HG03095 (cell line): ENCODE measurements around the gene PAGE3.

Source experiments
- ATAC-seq: cut with Tn5 transposase; IDR thresholded peaks from one replicate; pipeline ENCODE4 v1.9.1; 2021; ENCODE audit warnings: moderate library complexity; ENCODE audit not compliant: unreplicated experiment

PAGE3 gene

GRCh38 chrX:55264816-55265215 is at the start of gene PAGE3:
TSS of gene PAGE3 (minus strand) at chrX:55264916. CDS start at chrX:55263903, 1,013 bp downstream.
- ATAC-seq = no peak

DNA sequence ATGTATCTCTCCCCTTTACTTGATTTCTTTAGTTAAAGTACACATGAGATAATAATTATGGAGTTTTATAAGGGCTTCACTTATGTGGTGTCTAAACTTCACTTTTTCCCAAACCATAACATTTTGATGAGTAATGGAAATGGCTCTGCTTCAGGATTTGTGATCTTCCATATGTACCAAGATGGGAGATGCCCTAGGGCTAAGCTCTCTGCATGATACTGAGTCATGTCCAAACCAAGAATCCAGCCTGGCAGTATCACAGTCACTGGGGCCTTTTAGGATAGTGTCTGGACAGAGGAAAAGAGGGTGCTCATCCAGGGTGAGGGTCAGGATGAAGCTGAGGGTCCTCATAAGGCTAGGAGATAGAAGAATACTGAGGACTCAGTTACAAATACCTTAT is 47.9 kb upstream of the PAGE3 start:
- ATAC-seq = no peak

DNA sequence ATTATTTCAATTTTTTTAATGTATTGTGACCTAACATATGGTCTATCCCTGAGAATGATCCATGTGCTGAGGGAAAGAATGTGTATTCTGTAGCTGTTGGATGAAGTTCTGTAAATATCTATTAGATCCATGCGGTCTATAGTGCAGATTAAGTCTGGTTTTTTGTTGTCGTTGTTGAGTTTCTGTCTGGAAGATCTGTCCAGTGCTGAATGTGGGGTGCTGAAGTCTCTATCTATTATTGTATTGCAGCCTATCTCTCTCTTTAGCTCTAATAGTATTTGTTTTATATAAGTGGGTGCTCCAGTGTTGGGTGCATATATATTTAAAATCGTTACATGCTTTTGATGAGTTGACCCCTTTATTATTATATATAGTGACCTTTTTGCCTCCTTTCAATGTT is 26.2 kb upstream of the PAGE3 start:
- no peak for ATAC-seq

DNA sequence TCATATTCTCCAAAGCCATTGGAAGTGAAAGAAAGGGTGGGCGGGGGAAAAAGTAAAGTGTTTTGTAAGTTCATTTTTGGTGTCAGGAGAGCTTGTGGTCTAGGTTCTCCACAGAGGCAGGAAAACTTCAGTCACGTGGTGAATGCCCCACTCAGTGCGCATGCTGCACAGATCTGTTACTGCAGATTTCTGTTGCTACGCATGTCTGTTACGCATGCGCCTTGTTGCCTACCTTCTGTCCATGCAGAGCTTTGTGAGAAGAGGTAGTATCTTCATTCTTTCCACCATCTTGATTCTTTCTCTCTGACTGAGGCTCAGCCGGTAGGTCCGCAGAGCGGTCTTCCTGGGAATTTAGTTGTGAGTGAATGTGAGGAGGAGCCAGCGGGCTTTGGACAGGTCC is 15.1 kb upstream of the PAGE3 start:
- ATAC-seq = no peak

- ATAC-seq = no peak
Observed at GRCh38 chrX:55260806-55261205, 3.9 kb downstream of the PAGE3 start.

DNA sequence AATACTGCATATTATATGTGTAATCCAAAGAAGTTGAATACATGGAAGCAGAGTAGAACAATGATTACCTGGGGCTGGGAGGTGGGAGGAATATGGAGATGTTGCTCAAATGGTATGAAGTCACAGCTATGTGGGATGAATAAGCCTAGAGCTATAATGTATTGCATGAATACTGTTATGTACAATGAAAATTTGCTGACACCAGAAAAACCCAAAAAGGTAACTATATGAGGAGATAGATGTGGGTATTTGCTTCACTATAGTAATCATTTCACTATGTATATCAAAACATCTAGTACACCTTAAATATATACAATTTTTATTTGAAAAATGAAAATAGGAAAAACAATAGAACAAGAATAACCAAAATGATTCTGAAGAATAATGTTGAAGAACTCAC is 11.2 kb downstream of the PAGE3 start:
- no peak for ATAC-seq

DNA sequence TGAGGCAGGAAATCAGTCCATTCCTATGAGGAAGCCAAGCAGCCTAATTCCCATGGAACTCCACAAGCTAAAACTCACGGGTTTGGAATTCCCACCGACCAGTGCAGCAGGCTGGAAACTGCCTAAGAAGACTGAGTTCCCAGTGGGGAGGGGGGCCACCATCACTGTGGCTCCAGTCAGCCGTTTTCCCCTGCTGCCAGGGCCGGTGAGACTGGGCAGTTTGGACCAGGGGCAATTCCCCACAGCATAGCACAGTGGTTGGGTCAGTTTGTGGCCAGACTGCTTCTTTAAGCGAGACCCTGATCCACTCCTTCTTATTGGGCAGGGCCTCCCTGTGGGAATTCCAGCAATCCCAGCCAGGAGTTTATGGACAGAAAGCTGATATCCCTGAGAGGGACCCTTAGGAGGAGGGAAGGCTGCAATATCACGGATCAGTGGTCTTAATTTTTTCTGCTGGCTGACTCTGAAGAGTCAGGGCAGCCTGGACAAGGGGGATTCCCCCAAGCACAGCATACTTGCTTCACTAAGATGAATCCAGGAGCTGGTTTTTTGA is 23.9 kb downstream of the PAGE3 start:
- ATAC-seq = no peak

DNA sequence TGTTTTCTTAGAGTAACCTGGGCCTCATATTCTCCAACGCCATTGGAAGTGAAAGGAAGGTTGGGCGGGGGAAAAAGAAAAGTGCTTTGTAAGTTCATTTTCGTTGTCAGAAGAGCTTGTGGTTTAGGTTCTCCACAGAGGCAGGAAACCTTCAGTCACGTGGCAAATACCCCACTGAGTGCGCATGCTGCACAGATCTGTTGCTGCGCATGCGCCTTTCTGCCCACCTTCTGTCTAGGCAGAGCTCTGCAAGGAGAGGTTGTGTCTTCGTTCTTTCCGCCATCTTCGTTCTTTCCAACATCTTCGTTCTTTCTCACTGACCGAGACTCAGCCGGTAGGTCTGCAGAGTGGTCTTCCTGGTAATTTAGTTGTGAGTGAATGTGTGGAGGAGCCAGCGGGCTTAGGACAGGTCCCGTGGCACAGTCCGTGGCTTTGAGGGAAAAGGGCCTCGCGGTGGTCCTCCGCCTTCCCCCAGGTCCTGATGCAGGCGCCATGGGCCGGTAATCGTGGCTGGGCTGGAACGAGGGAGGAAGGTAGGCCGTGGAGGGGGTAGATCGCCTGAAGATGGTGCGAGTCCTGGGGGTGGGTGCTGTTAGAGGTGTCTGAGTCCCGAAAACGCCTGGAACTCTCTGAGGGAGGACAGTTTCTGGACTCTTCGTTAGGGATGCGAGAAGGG is 44.5 kb downstream of the PAGE3 start, which contains the start of gene PAGE5:
Gene PAGE5 (plus strand): TSS at position 228 of the 676 bp plus-strand sequence. CDS start 1,037 bp downstream, outside the sequence.
- no peak for ATAC-seq

DNA sequence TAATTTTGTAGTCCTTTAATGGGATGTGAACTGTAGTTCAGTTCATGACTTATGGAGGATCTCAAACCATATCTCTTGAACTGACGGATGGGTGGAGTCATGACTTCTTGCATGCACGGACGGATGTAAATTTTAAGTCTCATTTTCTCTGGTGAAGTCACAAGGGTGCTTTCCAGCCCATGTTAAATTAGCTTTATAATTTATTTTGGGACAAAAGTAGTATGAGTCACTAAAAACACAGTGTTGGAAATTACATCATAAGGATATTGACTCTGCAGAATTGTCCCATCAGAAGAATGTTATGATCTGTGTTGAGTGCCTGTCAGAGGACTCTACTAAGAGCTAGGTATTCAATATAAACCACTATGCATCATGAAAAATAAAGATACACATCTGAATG is 51.3 kb downstream of the PAGE3 start:
- no peak for ATAC-seq

- no peak for ATAC-seq
Observed at GRCh38 chrX:55210931-55211677, 53.6 kb downstream of the PAGE3 start.
